WERI-Rb-1 (cell line): ENCODE results near the gene ZBTB7C.

Source experiments
- DNase-seq: peaks from one replicate; pipeline ENCODE4 v3.0.0-alpha.2; 2020
- H3K27ac ChIP-seq: fragments of 250-450 bp; sonication (Bioruptor Pico); 2 replicates; pipeline ENCODE4 v1.5.1; 2020; ENCODE audit warnings: mild to moderate bottlenecking, moderate library complexity
- H3K27me3 ChIP-seq: fragments of 250-450 bp; sonication (Bioruptor Pico); 2 replicates; pipeline ENCODE4 v1.5.1; 2021; ENCODE audit warnings: mild to moderate bottlenecking, low read depth, moderate library complexity; ENCODE audit not compliant: insufficient read depth, severe bottlenecking
- H3K36me3 ChIP-seq: fragments of 250-450 bp; sonication (Bioruptor Pico); 2 replicates; pipeline ENCODE4 v1.5.1; 2020; ENCODE audit warnings: mild to moderate bottlenecking, moderate library complexity
- H3K4me3 ChIP-seq: 2 replicates; pipeline ENCODE4 v1.5.1; 2011; ENCODE audit warnings: low read depth, mild to moderate bottlenecking, control low read depth, low read length
- H3K9me3 ChIP-seq: fragments of 250-450 bp; sonication (Bioruptor Pico); 2 replicates; pipeline ENCODE4 v1.5.1; 2021; ENCODE audit warnings: mild to moderate bottlenecking, moderate library complexity; ENCODE audit not compliant: severe bottlenecking
- CTCF ChIP-seq: IDR thresholded peaks from 2 replicates; pipeline ENCODE4 v1.5.1; 2011; ENCODE audit warnings: low read depth, mild to moderate bottlenecking, control low read depth, inconsistent platforms, low read length

The ZBTB7C gene

GRCh38 chr18:48104705-48105104 is 304.5 kb downstream of the ZBTB7C start:
- H3K27ac ChIP-seq = no peak overlapping the region
- no peak for DNase-seq
- no peaks in the 10 kb centered on the region for H3K27me3 ChIP-seq
- H3K4me3 ChIP-seq = no peak overlapping the region
- H3K9me3 ChIP-seq = no peaks in the 10 kb centered on the region
- no peak for TF ChIP-seq CTCF
- no peaks in the 10 kb centered on the region for H3K36me3 ChIP-seq

GRCh38 chr18:48100651-48101165 is 308.5 kb downstream of the ZBTB7C start:
- peak; percentile 31; the same call in 1 of the 2 replicates for TF ChIP-seq CTCF
- Histone ChIP-seq H3K4me3 (no peak overlapping the region), H3K36me3 (no peaks in the 10 kb centered on the region), H3K27ac (peak overlapping the region; percentile 46), H3K27me3 (no peaks in the 10 kb centered on the region), H3K9me3 (peaks cover 4% of the 10 kb centered on the region)
- peak; percentile 69 for DNase-seq

GRCh38 chr18:48100165-48100575 is 309.0 kb downstream of the ZBTB7C start:
- TF ChIP-seq CTCF = no peak
- peaks cover 4% of the 10 kb centered on the region for H3K9me3 ChIP-seq
- H3K36me3 ChIP-seq = no peaks in the 10 kb centered on the region
- peak; percentile 49 for DNase-seq
- no peak overlapping the region for H3K4me3 ChIP-seq
- H3K27me3 ChIP-seq = no peaks in the 10 kb centered on the region
- H3K27ac ChIP-seq = peak overlapping the region; percentile 46

GRCh38 chr18:48099481-48100164 is 309.6 kb downstream of the ZBTB7C start:
- TF ChIP-seq CTCF = no peak
- no peak overlapping the region for H3K27ac ChIP-seq
- no peaks in the 10 kb centered on the region for H3K27me3 ChIP-seq
- no peak for DNase-seq
- no peak overlapping the region for H3K4me3 ChIP-seq
- H3K36me3 ChIP-seq = no peaks in the 10 kb centered on the region
- peaks cover 4% of the 10 kb centered on the region for H3K9me3 ChIP-seq

- Histone ChIP-seq H3K36me3 (no peaks in the 10 kb centered on the region), H3K9me3 (peaks cover 4% of the 10 kb centered on the region), H3K4me3 (no peak overlapping the region), H3K27me3 (no peaks in the 10 kb centered on the region), H3K27ac (no peak overlapping the region)
- no peak for TF ChIP-seq CTCF
- no peak for DNase-seq
Observed at GRCh38 chr18:48098538-48098937, 310.6 kb downstream of the ZBTB7C start.

- H3K4me3 ChIP-seq = no peak overlapping the region
- no peak for TF ChIP-seq CTCF
Observed at GRCh38 chr18:48098007-48098406, 311.2 kb downstream of the ZBTB7C start.

More at GRCh38 chr18:48098007-48098406, 311.2 kb downstream of the ZBTB7C start:
- Histone ChIP-seq H3K27me3 (no peaks in the 10 kb centered on the region), H3K36me3 (no peaks in the 10 kb centered on the region), H3K27ac (no peak overlapping the region), H3K9me3 (peaks cover 4% of the 10 kb centered on the region)
- DNase-seq = no peak
